ENCODE results near the gene FBXW4. TPM values are rescaled to one million over a fixed set of nuclear protein-coding genes. Genes with fewer than 3 reads are reported as not detected.

FBXW4 gene
- total and polyA plus RNA-seq, 2 of the 8 experiments (the other 6 are each of a cell fraction or from before 2014, with no cell fraction given): 29.0 to 32.8 TPM

GRCh38 chr10:101601541-101601940 lies 93.4 kb downstream of the FBXW4 start:
- no peak overlapping the region for H2AK5ac ChIP-seq (ENCODE audit: low read depth, low read length)
- H3K4me1 ChIP-seq (replicated peaks in 1 of 4; ENCODE audit: control insufficient read depth in 3 of 4, insufficient read depth in 4 of 4, low read length in 3 of 4): peaks cover 0 to 1% (median 0%) of the 10 kb centered on the region in 4 experiments; a peak in 2 of 7 replicates
- H4K91ac ChIP-seq (replicated peaks; ENCODE audit: insufficient read length, low read length): no peak overlapping the region
- no peak overlapping the region for H4K5ac ChIP-seq (ENCODE audit: insufficient read length, low read depth, low read length)
- no peak overlapping the region for H3K4ac ChIP-seq (replicated peaks; ENCODE audit: insufficient read length, low read depth, low read length)
- H3K18ac ChIP-seq (ENCODE audit: extremely low read depth, low read length): no peak overlapping the region
- ChIA-PET CTCF (ENCODE audit: partially characterized antibody) (interaction anchor here (0.6 to 17.3 kb wide), 25 partner anchors 9 to 232 kb away, joined by 3 to 246 read pairs (median 7); partner anchors contain the start of genes DPCD, NPM3 and POLL), POLR2A (ENCODE audit: partially characterized antibody) (interaction anchor here (0.6 to 1.3 kb wide), 3 partner anchors 30 to 181 kb away, joined by 3 to 5 read pairs (median 4); partner anchors contain the start of gene NPM3)
- no peak overlapping the region for H3K27ac ChIP-seq (ENCODE audit: low read depth, low read length)
- no peak overlapping the region for H2BK5ac ChIP-seq (ENCODE audit: low read depth, low read length)
- no peak overlapping the region for H4K8ac ChIP-seq (ENCODE audit: extremely low read depth, insufficient read depth, low read length)
- no peaks in the 10 kb centered on the region for H4K20me1 ChIP-seq (replicated peaks in 1 of 2; ENCODE audit: control insufficient read depth in 1 of 2, insufficient read depth in 2 of 2, low read length in 2 of 2)
- no peak for DNase-seq (ENCODE audit: low read depth in 1 of 2, low spot score in 2 of 2)
- no peak overlapping the region for H3K23ac ChIP-seq (ENCODE audit: insufficient read length)
- no peak overlapping the region for H2BK15ac ChIP-seq (ENCODE audit: low read length)
- H3K4me3 ChIP-seq (ENCODE audit: extremely low read depth in 1 of 4, insufficient read depth in 2 of 4, low read depth in 3 of 4, low read length in 4 of 4): no peak overlapping the region
- H2BK120ac ChIP-seq (replicated peaks; ENCODE audit: low read depth, low read length): no peak overlapping the region
- H3K23me2 ChIP-seq (ENCODE audit: low read depth, low read length): no peaks in the 10 kb centered on the region
- H3K79me2 ChIP-seq (ENCODE audit: control insufficient read depth in 1 of 2, insufficient read depth in 2 of 2, low read length in 2 of 2): no peaks in the 10 kb centered on the region
- H3K56ac ChIP-seq (replicated peaks; ENCODE audit: insufficient read length, low read depth, low read length): no peak overlapping the region
- no peak overlapping the region for H2BK20ac ChIP-seq (ENCODE audit: low read length)
- WGBS, 2 experiments (ENCODE audit: extremely low coverage in 1 of 2, insufficient coverage in 1 of 2, insufficient read length in 1 of 2, insufficient replicate concordance in 2 of 2, low coverage in 1 of 2, low lambda C conversion rate in 2 of 2, missing lambda C conversion rate in 1 of 2): 86% methylated on average over 1 of the region's 1 CpG; no CpG with 5 or more reads in 1 of the 2 experiments
- H3K27me3 ChIP-seq (replicated peaks in 1 of 4; ENCODE audit: control insufficient read depth in 3 of 4, extremely low read depth in 1 of 4, insufficient read depth in 3 of 4, low read length in 3 of 4): no peaks in the 10 kb centered on the region
- H3K79me1 ChIP-seq (ENCODE audit: low read depth, low read length): no peaks in the 10 kb centered on the region
- H3K4me2 ChIP-seq (ENCODE audit: insufficient read depth in 1 of 2, low read depth in 2 of 2, low read length in 2 of 2): no peak overlapping the region
- no peaks in the 10 kb centered on the region for H3K36me3 ChIP-seq (ENCODE audit: control insufficient read depth in 2 of 4, insufficient read depth in 4 of 4, low read length in 3 of 4)
- H3K14ac ChIP-seq (ENCODE audit: insufficient read length): no peak overlapping the region
- no peak overlapping the region for H2AFZ ChIP-seq (ENCODE audit: low read length)
- no peak overlapping the region for H3K9ac ChIP-seq (replicated peaks in 1 of 4; ENCODE audit: extremely low read depth in 1 of 4, low read depth in 3 of 4, low read length in 3 of 4)
- H2BK12ac ChIP-seq (ENCODE audit: low read depth, low read length): no peak overlapping the region
- no peaks in the 10 kb centered on the region for H3K9me3 ChIP-seq (ENCODE audit: insufficient read depth in 2 of 2, low read depth in 1 of 2, low read length in 1 of 2)
- no peak for FAIRE-seq
- no peak for TF ChIP-seq RFX5 (IDR thresholded peaks at IDR 0.05; ENCODE audit: borderline replicate concordance, low read depth, low read length)
- TF ChIP-seq E2F6 (IDR thresholded peaks at IDR 0.05): no peak
- no peak for TF ChIP-seq HDAC2 (IDR thresholded peaks at IDR 0.05; ENCODE audit: borderline replicate concordance in 1 of 2, low read depth in 2 of 2, low read length in 2 of 2)
- no peak for TF ChIP-seq BACH1 (IDR thresholded peaks at IDR 0.05; ENCODE audit: low read length)
- TF ChIP-seq TEAD4 (IDR thresholded peaks at IDR 0.05; ENCODE audit: low read depth, low read length): no peak
- no peak for TF ChIP-seq RXRA (IDR thresholded peaks at IDR 0.05; ENCODE audit: insufficient read depth, low read depth, low read length)
- TF ChIP-seq KDM4A (IDR thresholded peaks at IDR 0.05; ENCODE audit: low read depth, low read length, severe bottlenecking): no peak
- no peak for TF ChIP-seq SIX5 (IDR thresholded peaks at IDR 0.05; ENCODE audit: low read depth, low read length)
- no peak for TF ChIP-seq ASH2L (IDR thresholded peaks at IDR 0.05; ENCODE audit: low read length)

All from H1 (cell line).